ENCODE measurements around the gene DPH7.

GRCh38 chr9:137531099-137531765 is 47.5 kb downstream of the DPH7 start:
- TF ChIP-seq CTCF (IDR thresholded peaks at IDR 0.05; ENCODE audit: poor library complexity): no peak
- TF ChIP-seq EZH2 (IDR thresholded peaks at IDR 0.05; ENCODE audit: borderline replicate concordance): no peak

Data from hepatocyte (in vitro differentiated cells).